KMS-11 (cell line): Measurements from ENCODE around the gene MAP3K5.

ENCODE experiments used
- H2AFZ ChIP-seq: fragments of 200-600 bp; sonication (generic); 2 replicates; pipeline ENCODE4 v1.6.1; 2016; ENCODE audit warnings: antibody characterized with exemption, mixed run types, low read depth
- H3K27ac ChIP-seq: fragments of 200-600 bp; sonication (generic); 2 replicates; pipeline ENCODE4 v1.6.1; 2016; ENCODE audit warnings: mild to moderate bottlenecking, mixed run types
- H3K27me3 ChIP-seq: fragments of 200-600 bp; sonication (generic); 2 replicates; pipeline ENCODE4 v1.6.1; 2017; ENCODE audit warnings: mild to moderate bottlenecking, low read depth, mixed run types, moderate library complexity; ENCODE audit not compliant: insufficient read depth
- H3K36me3 ChIP-seq: fragments of 200-600 bp; sonication (generic); 2 replicates; pipeline ENCODE4 v1.6.1; 2017; ENCODE audit warnings: mild to moderate bottlenecking, mixed run types; ENCODE audit not compliant: insufficient read depth
- H3K4me1 ChIP-seq: fragments of 200-600 bp; sonication (generic); 2 replicates; pipeline ENCODE4 v1.6.1; 2016; ENCODE audit warnings: mild to moderate bottlenecking, low read depth, mixed run types; ENCODE audit not compliant: poor library complexity, severe bottlenecking
- H3K4me2 ChIP-seq: fragments of 200-600 bp; sonication (generic); 2 replicates; pipeline ENCODE4 v1.7.0; 2016; ENCODE audit warnings: mild to moderate bottlenecking, mixed run types
- H3K4me3 ChIP-seq: fragments of 200-600 bp; sonication (generic); IDR thresholded peaks from 2 replicates; pipeline ENCODE4 v1.6.1; 2017; ENCODE audit warnings: low read depth, low read length, mixed read lengths; ENCODE audit not compliant: insufficient read depth
- H3K79me2 ChIP-seq: fragments of 200-600 bp; sonication (generic); 2 replicates; pipeline ENCODE4 v1.6.1; 2016; ENCODE audit warnings: low read depth, mixed run types; ENCODE audit not compliant: insufficient read depth
- H3K9ac ChIP-seq: fragments of 200-600 bp; sonication (generic); 2 replicates; pipeline ENCODE4 v1.6.1; 2016; ENCODE audit warnings: mild to moderate bottlenecking, mixed run types
- H4K20me1 ChIP-seq: fragments of 200-600 bp; sonication (generic); 2 replicates; pipeline ENCODE4 v1.6.1; 2016; ENCODE audit warnings: mild to moderate bottlenecking, mixed run types; ENCODE audit not compliant: insufficient read depth
- TF ChIP-seq, protein P1 (sequence below): fragments of 200-600 bp; sonication (generic); conservative IDR thresholded peaks from 2 replicates; pipeline ENCODE4 v1.6.1; 2017; ENCODE audit warnings: low read depth, mild to moderate bottlenecking, antibody characterized with exemption, low read length, moderate library complexity, mixed read lengths

The MAP3K5 gene

DNA sequence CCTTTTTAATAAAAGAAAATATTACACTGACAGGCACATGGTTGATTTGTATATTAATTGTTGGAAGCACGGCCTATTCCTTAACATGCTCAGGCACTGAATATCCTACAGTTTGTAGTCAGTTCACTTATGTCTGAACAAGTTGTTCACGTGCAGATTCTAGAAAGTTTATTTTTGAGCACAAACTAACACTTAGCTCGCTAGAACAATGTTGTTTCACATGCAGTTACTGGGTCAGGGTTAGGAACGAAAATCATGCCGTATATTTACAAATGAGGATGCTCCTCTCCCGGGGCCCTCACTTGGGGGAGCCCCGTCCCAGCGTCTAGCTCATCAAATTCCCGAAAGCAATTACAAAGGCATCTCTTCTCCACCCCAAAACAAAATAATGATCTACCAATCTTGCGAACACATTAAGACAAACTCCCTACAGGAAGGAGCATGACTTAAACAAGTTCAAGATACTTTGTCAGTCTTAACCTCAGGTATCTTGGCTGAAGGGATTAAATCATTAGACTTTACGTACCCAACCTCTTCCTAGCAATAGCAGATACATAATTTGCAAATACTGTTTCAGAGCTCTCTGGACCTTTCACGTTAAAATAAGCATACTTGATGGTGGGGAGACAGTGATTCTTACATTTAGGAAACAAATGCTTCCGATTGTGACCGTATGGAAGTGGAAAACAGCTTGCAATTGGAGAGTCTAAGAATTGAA, 243.5 kb downstream of the MAP3K5 start:
- Histone ChIP-seq H3K4me3 (no peak overlapping the region), H3K9ac (no peak overlapping the region), H2AFZ (no peak overlapping the region), H3K27ac (no peak overlapping the region), H3K79me2 (no peaks in the 10 kb centered on the region), H3K4me1 (peaks cover 9% of the 10 kb centered on the region), H3K36me3 (no peaks in the 10 kb centered on the region), H3K4me2 (peak overlapping the region; percentile 78; the same call in 1 of the 2 replicates), H4K20me1 (no peaks in the 10 kb centered on the region), H3K27me3 (peaks cover 5% of the 10 kb centered on the region; the same call in 1 of the 2 replicates)
- TF ChIP-seq, protein P1, sequence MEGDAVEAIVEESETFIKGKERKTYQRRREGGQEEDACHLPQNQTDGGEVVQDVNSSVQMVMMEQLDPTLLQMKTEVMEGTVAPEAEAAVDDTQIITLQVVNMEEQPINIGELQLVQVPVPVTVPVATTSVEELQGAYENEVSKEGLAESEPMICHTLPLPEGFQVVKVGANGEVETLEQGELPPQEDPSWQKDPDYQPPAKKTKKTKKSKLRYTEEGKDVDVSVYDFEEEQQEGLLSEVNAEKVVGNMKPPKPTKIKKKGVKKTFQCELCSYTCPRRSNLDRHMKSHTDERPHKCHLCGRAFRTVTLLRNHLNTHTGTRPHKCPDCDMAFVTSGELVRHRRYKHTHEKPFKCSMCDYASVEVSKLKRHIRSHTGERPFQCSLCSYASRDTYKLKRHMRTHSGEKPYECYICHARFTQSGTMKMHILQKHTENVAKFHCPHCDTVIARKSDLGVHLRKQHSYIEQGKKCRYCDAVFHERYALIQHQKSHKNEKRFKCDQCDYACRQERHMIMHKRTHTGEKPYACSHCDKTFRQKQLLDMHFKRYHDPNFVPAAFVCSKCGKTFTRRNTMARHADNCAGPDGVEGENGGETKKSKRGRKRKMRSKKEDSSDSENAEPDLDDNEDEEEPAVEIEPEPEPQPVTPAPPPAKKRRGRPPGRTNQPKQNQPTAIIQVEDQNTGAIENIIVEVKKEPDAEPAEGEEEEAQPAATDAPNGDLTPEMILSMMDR, result no peak

DNA sequence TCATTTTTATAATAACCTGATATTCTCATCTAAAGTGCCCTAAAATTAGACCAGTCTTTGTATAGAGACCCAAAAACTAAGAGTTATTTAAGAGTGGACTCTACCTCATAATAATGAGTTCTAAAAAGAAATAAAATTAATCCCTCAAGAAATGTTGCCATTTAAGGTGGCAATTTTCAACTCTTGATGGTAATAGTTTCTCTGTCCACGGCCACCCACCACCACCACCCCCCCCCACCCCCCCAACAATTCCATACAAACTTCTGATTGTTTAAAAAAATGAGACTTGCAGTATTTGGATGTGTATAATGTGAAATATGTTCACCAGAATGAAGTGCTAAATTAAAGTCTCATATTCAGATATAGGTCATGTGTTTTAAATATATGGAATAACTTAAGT, 244.4 kb downstream of the MAP3K5 start:
- Histone ChIP-seq H3K4me1 (peaks cover 9% of the 10 kb centered on the region), H3K4me3 (no peak overlapping the region)
- TF ChIP-seq, protein P1, result no peak

DNA sequence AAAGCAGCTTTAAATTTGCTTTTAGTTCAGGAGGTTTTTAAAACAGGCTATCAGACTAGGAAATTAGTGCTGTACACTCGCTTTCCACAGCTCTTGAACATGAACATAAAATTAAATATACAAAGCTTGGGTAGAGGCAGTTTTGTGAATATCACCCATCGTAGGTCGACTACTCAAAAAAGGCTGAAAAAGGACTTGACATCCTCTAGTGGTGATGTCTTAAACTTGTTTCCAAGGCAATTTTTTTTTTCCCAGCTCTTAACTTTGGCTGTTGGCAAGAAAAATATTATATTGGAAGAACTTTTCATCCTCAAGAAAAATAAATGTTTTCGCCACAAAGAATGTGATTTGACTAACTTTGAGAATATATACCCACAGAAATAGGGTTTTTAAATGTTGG, 244.9 kb downstream of the MAP3K5 start:
- peaks cover 9% of the 10 kb centered on the region for H3K4me1 ChIP-seq
- no peak overlapping the region for H2AFZ ChIP-seq
- no peak overlapping the region for H3K4me2 ChIP-seq
- no peak overlapping the region for H3K4me3 ChIP-seq
- no peaks in the 10 kb centered on the region for H4K20me1 ChIP-seq
- TF ChIP-seq, protein P1, result peak; percentile 14; the same call in 1 of the 2 replicates
- no peak overlapping the region for H3K27ac ChIP-seq
- H3K27me3 ChIP-seq, result peaks cover 5% of the 10 kb centered on the region; the same call in 1 of the 2 replicates
- no peaks in the 10 kb centered on the region for H3K79me2 ChIP-seq
- H3K9ac ChIP-seq, result no peak overlapping the region
- H3K36me3 ChIP-seq, result no peaks in the 10 kb centered on the region

More for the DNA sequence above, 244.4 kb downstream of the MAP3K5 start:
- Histone ChIP-seq H3K4me2 (no peak overlapping the region), H3K79me2 (no peaks in the 10 kb centered on the region), H3K27ac (no peak overlapping the region), H3K9ac (no peak overlapping the region), H3K27me3 (peaks cover 5% of the 10 kb centered on the region; the same call in 1 of the 2 replicates), H2AFZ (no peak overlapping the region), H3K36me3 (no peaks in the 10 kb centered on the region), H4K20me1 (no peaks in the 10 kb centered on the region)

DNA sequence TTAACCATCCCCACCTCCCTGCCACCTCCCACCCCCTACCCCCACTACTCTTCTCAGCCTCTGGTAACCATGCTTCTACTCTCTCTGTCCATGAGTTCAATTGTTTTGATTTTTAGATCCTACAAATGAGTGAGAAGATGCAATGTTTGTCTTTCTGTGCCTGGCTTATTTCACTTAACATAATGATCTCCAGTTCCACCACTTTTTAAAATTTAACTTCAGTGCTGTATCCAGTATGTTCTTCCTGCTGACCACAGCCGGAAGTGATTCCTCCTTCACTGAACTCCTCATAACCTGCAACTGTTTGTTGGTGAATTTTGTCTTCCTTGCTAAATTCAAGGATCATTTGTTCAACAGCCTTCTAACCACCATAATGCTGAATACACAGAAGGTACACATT, 245.9 kb downstream of the MAP3K5 start:
- Histone ChIP-seq H2AFZ (no peak overlapping the region), H3K79me2 (no peaks in the 10 kb centered on the region), H3K4me2 (no peak overlapping the region), H4K20me1 (no peaks in the 10 kb centered on the region), H3K27me3 (peaks cover 5% of the 10 kb centered on the region; the same call in 1 of the 2 replicates), H3K4me1 (peaks cover 9% of the 10 kb centered on the region), H3K4me3 (no peak overlapping the region), H3K27ac (no peak overlapping the region), H3K36me3 (no peaks in the 10 kb centered on the region), H3K9ac (no peak overlapping the region)
- TF ChIP-seq, protein P1, result no peak
